ENCODE results near the gene RPP30. TPM values are rescaled to one million over a fixed set of nuclear protein-coding genes. Genes with fewer than 3 reads are reported as not detected.
"Not testable (repeated sequence)": the region's sequence is repeated elsewhere in the genome, so short reads cannot be mapped to it uniquely, and the experiment has no call there.

Gene RPP30
- total and polyA plus RNA-seq, 4 donors, result 11.2 to 22.6 (median 13.0) TPM

DNA sequence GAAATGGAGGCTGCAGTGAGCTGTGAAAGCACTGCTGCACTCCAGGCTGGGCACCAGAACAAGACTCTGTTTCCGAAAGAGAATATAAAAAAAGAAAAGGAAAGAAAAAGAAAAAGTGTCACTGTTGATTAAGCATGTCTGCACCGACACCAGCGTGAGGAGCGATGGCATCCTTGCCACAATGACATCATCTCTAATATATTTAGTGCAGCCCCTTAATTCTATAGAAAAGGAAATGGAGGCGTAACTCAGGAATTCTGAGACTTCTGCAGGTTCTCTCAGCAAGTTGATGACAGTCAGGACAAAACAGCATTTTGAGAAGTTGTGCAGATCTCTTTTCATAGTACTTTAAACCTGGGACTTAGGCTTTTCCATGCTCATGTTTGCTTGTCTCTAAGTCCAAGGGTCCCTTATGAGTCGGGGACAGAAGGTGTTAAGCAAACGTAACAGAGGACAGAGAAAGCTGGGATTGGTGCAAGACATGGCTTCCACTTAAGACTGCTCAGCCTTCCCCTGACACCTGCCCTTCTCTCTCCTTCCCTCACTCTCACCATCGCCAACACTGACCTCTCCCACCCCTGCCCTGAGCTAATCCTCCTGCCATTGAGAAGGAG lies 66.0 kb downstream of the RPP30 start (continued):
- TF ChIP-seq TAF1 (conservative IDR thresholded peaks at IDR 0.05) (no peak), GABPA (IDR thresholded peaks at IDR 0.05 in 1 of 2, conservative IDR thresholded peaks at IDR 0.05 in 1 of 2) (no peak), FOXA1 (IDR thresholded peaks at IDR 0.05) (no peak), JUND (IDR thresholded peaks at IDR 0.05) (no peak), SP1 (IDR thresholded peaks at IDR 0.05) (no peak)
- TF ChIP-seq, protein P1, sequence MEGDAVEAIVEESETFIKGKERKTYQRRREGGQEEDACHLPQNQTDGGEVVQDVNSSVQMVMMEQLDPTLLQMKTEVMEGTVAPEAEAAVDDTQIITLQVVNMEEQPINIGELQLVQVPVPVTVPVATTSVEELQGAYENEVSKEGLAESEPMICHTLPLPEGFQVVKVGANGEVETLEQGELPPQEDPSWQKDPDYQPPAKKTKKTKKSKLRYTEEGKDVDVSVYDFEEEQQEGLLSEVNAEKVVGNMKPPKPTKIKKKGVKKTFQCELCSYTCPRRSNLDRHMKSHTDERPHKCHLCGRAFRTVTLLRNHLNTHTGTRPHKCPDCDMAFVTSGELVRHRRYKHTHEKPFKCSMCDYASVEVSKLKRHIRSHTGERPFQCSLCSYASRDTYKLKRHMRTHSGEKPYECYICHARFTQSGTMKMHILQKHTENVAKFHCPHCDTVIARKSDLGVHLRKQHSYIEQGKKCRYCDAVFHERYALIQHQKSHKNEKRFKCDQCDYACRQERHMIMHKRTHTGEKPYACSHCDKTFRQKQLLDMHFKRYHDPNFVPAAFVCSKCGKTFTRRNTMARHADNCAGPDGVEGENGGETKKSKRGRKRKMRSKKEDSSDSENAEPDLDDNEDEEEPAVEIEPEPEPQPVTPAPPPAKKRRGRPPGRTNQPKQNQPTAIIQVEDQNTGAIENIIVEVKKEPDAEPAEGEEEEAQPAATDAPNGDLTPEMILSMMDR (IDR thresholded peaks at IDR 0.05; ENCODE audit: low read depth, low read length, missing input control), result no peak

DNA sequence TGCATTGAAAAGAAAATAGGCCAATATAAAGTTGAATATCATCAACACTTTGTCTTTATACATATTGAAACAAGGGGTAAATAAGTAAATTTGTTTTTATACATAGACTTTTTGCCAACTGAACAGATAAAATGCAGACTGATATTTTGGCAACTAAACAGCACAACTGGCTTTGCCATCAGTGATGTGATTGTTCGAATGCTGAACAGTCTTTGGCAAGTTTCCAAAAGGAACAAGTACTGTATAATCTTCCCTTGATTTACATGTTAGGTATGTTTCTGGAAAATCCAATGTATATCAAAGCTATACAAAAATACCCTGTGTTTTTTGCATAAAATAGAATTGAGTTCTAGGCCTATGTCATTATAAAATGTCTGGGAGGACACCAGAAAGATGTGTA lies 67.3 kb downstream of the RPP30 start:
- DNase-seq (ENCODE audit: low spot score), result no peak
- no peak for TF ChIP-seq SP1 (IDR thresholded peaks at IDR 0.05)
- TF ChIP-seq FOXA1 (IDR thresholded peaks at IDR 0.05), result no peak
- TF ChIP-seq, protein P2, sequence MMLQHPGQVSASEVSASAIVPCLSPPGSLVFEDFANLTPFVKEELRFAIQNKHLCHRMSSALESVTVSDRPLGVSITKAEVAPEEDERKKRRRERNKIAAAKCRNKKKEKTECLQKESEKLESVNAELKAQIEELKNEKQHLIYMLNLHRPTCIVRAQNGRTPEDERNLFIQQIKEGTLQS (IDR thresholded peaks at IDR 0.05), result no peak
- TF ChIP-seq HNF4G (IDR thresholded peaks at IDR 0.05), result no peak
- 76% methylated on average over 1 of the region's 1 CpG for WGBS
- H3K4me3 ChIP-seq (ENCODE audit: low read depth in 1 of 3, low read length in 3 of 3), result no peak overlapping the region
- no peaks in the 10 kb centered on the region for H3K9me3 ChIP-seq (ENCODE audit: control insufficient read depth in 4 of 4, low read length in 3 of 4)
- no peaks in the 10 kb centered on the region for H3K36me3 ChIP-seq (ENCODE audit: control insufficient read depth in 4 of 4, insufficient read depth in 3 of 4, low read depth in 1 of 4, low read length in 3 of 4)
- no peaks in the 10 kb centered on the region for H3K27me3 ChIP-seq (ENCODE audit: control insufficient read depth in 4 of 4, insufficient read depth in 4 of 4, low read length in 3 of 4)
- H3K4me1 ChIP-seq (ENCODE audit: control insufficient read depth in 4 of 4, insufficient read depth in 4 of 4, low read length in 3 of 4), result no peaks in the 10 kb centered on the region
- no peak overlapping the region for H3K9ac ChIP-seq (ENCODE audit: low read depth in 1 of 2, low read length in 2 of 2)
- H3K27ac ChIP-seq (ENCODE audit: low read depth in 1 of 2, low read length in 2 of 2), result no peak overlapping the region

DNA sequence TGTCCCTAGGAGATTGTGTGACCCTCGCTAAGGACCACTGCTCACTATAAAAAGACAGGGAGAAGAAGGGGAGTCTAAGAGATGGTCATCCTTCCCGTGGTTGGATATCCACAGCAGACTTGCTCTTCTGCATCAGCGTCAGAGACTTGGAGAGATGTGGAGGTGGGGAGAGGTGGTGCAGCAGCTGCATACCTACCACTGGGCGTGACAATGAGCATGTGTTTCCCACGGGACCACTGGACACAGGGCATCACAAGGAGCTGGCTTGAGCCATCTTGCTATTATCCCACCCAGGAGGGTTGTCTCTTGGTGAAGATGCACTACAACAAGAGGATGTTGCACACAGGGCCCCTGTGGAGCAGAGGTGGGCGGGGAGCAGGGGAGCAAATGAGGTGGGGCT lies 67.9 kb downstream of the RPP30 start:
- TF ChIP-seq, protein P2 (IDR thresholded peaks at IDR 0.05), result no peak
- TF ChIP-seq FOXA1 (IDR thresholded peaks at IDR 0.05) (no peak), JUND (IDR thresholded peaks at IDR 0.05) (no peak), TAF1 (conservative IDR thresholded peaks at IDR 0.05) (no peak), RXRA (IDR thresholded peaks at IDR 0.05) (no peak), HNF4G (IDR thresholded peaks at IDR 0.05) (no peak), GABPA (IDR thresholded peaks at IDR 0.05 in 1 of 2, conservative IDR thresholded peaks at IDR 0.05 in 1 of 2) (no peak)
- TF ChIP-seq, protein P3, sequence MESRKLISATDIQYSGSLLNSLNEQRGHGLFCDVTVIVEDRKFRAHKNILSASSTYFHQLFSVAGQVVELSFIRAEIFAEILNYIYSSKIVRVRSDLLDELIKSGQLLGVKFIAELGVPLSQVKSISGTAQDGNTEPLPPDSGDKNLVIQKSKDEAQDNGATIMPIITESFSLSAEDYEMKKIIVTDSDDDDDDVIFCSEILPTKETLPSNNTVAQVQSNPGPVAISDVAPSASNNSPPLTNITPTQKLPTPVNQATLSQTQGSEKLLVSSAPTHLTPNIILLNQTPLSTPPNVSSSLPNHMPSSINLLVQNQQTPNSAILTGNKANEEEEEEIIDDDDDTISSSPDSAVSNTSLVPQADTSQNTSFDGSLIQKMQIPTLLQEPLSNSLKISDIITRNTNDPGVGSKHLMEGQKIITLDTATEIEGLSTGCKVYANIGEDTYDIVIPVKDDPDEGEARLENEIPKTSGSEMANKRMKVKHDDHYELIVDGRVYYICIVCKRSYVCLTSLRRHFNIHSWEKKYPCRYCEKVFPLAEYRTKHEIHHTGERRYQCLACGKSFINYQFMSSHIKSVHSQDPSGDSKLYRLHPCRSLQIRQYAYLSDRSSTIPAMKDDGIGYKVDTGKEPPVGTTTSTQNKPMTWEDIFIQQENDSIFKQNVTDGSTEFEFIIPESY (IDR thresholded peaks at IDR 0.05), result no peak
- TF ChIP-seq, protein P1 (IDR thresholded peaks at IDR 0.05; ENCODE audit: low read depth, low read length, missing input control), result no peak
- TF ChIP-seq, protein P4, sequence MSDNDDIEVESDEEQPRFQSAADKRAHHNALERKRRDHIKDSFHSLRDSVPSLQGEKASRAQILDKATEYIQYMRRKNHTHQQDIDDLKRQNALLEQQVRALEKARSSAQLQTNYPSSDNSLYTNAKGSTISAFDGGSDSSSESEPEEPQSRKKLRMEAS (IDR thresholded peaks at IDR 0.05), result no peak
- Histone ChIP-seq H3K36me3 (ENCODE audit: control insufficient read depth in 4 of 4, insufficient read depth in 3 of 4, low read depth in 1 of 4, low read length in 3 of 4) (no peaks in the 10 kb centered on the region), H3K9ac (ENCODE audit: low read depth in 1 of 2, low read length in 2 of 2) (no peak overlapping the region), H3K27ac (ENCODE audit: low read depth in 1 of 2, low read length in 2 of 2) (no peak overlapping the region), H3K4me1 (ENCODE audit: control insufficient read depth in 4 of 4, insufficient read depth in 4 of 4, low read length in 3 of 4) (no peaks in the 10 kb centered on the region), H3K27me3 (ENCODE audit: control insufficient read depth in 4 of 4, insufficient read depth in 4 of 4, low read length in 3 of 4) (no peaks in the 10 kb centered on the region), H3K9me3 (ENCODE audit: control insufficient read depth in 4 of 4, low read length in 3 of 4) (no peaks in the 10 kb centered on the region), H3K4me3 (ENCODE audit: low read depth in 1 of 3, low read length in 3 of 3) (no peak overlapping the region)
- 90% methylated on average over 6 of the region's 6 CpGs for WGBS
- DNase-seq (ENCODE audit: low spot score), result no peak

DNA sequence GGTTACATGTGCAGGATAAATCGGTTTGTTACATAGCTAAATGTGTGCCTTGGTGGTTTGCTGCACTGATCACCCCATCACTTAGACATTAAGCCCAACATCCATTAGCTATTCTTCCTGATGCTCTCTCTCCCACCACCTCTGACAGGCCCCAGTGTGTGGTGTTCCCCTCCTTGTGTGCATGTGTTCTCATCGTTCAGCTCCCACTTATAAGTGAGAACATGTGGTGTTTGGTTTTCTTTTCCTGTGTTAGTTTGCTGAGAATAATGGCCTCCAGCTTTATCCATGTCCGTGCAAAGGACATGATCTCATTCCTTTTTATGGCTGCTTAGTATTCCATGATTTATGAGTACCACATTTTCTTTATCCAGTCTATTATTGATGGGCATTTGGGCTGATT lies 71.2 kb downstream of the RPP30 start:
- H3K9ac ChIP-seq (ENCODE audit: low read depth in 1 of 2, low read length in 2 of 2); H3K36me3 ChIP-seq (ENCODE audit: control insufficient read depth in 4 of 4, insufficient read depth in 3 of 4, low read depth in 1 of 4, low read length in 3 of 4); H3K27ac ChIP-seq (ENCODE audit: low read depth in 1 of 2, low read length in 2 of 2); H3K4me1 ChIP-seq (ENCODE audit: control insufficient read depth in 4 of 4, insufficient read depth in 4 of 4, low read length in 3 of 4); DNase-seq (ENCODE audit: low spot score); H3K27me3 ChIP-seq (ENCODE audit: control insufficient read depth in 4 of 4, insufficient read depth in 4 of 4, low read length in 3 of 4); H3K4me3 ChIP-seq (ENCODE audit: low read depth in 1 of 3, low read length in 3 of 3); H3K9me3 ChIP-seq (ENCODE audit: control insufficient read depth in 4 of 4, low read length in 3 of 4): not testable (repeated sequence)
- 90% methylated on average over 3 of the region's 3 CpGs for WGBS

Measured in liver (tissue), 9 donors.